MM.1S (cell line): ENCODE data around the gene FANCD2OS.

Experiments
- EZH2 ChIP-seq: fragments of 300-600 bp; sonication (generic); optimal IDR thresholded peaks from 2 replicates; pipeline ENCODE3; 2017; ENCODE audit warnings: low read depth, mild to moderate bottlenecking, antibody characterized with exemption, low read length, mixed read lengths
- TF ChIP-seq, protein P1 (sequence below): fragments of 300-600 bp; sonication (generic); IDR thresholded peaks from 2 replicates; pipeline ENCODE4 v1.5.1; 2016; ENCODE audit warnings: antibody characterized with exemption, low read length, mixed read lengths

GRCh38 chr3:10155123-10155472 lies 47.0 kb upstream of the FANCD2OS start:
- TF ChIP-seq EZH2: no peak
- TF ChIP-seq, protein P1, sequence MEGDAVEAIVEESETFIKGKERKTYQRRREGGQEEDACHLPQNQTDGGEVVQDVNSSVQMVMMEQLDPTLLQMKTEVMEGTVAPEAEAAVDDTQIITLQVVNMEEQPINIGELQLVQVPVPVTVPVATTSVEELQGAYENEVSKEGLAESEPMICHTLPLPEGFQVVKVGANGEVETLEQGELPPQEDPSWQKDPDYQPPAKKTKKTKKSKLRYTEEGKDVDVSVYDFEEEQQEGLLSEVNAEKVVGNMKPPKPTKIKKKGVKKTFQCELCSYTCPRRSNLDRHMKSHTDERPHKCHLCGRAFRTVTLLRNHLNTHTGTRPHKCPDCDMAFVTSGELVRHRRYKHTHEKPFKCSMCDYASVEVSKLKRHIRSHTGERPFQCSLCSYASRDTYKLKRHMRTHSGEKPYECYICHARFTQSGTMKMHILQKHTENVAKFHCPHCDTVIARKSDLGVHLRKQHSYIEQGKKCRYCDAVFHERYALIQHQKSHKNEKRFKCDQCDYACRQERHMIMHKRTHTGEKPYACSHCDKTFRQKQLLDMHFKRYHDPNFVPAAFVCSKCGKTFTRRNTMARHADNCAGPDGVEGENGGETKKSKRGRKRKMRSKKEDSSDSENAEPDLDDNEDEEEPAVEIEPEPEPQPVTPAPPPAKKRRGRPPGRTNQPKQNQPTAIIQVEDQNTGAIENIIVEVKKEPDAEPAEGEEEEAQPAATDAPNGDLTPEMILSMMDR: no peak
